ENCODE results near the gene INPPL1. TPM values are rescaled to one million over a fixed set of nuclear protein-coding genes. Genes with fewer than 3 reads are reported as not detected.

Gene INPPL1
- total and polyA plus RNA-seq, 4 donors, result 66.3 to 199 (median 91.6) TPM

Other genes with a start within 250 kb of the INPPL1 start
- gene IL18BP, start 225.9 kb upstream of the INPPL1 start, total RNA-seq, result 10 to 100 TPM in 1 of 2 donors, 1 to 10 TPM in 1; 8.6 to 24.8 TPM
- gene IL18BP, start 225.9 kb upstream of the INPPL1 start, polyA plus RNA-seq, result 10 to 100 TPM; 15.4 to 38.6 TPM
- gene NUMA1, start 144.2 kb upstream of the INPPL1 start, total RNA-seq, result 100 to 1,000 TPM; 161 to 277 TPM
- gene NUMA1, start 144.2 kb upstream of the INPPL1 start, polyA plus RNA-seq, result 100 to 1,000 TPM in 1 of 2 donors, 10 to 100 TPM in 1; 79.9 to 166 TPM
- gene LRRC51, start 143.9 kb upstream of the INPPL1 start, total RNA-seq, result 10 to 100 TPM; 28.7 to 29.6 TPM
- 10 to 100 TPM; 10.4 to 10.9 TPM for gene LRRC51, start 143.9 kb upstream of the INPPL1 start, polyA plus RNA-seq
- 100 to 1,000 TPM in 1 of 2 donors, 10 to 100 TPM in 1; 51.2 to 117 TPM for gene LAMTOR1, start 121.5 kb upstream of the INPPL1 start, total RNA-seq
- 100 to 1,000 TPM; 104 to 231 TPM for gene LAMTOR1, start 121.5 kb upstream of the INPPL1 start, polyA plus RNA-seq
- not detected for gene TOMT, start 118.8 kb upstream of the INPPL1 start, total RNA-seq
- gene TOMT, start 118.8 kb upstream of the INPPL1 start, polyA plus RNA-seq, result not detected
- gene ANAPC15, start 112.1 kb upstream of the INPPL1 start, total RNA-seq, result 10 to 100 TPM; 11.3 to 45.4 TPM
- 10 to 100 TPM; 50.4 to 72.0 TPM for gene ANAPC15, start 112.1 kb upstream of the INPPL1 start, polyA plus RNA-seq
- 1 to 10 TPM; 5.1 to 6.5 TPM for gene FOLR3, start 89.0 kb upstream of the INPPL1 start, total RNA-seq
- gene FOLR3, start 89.0 kb upstream of the INPPL1 start, polyA plus RNA-seq, result 10 to 100 TPM in 1 of 2 donors, 1 to 10 TPM in 1; 1.1 to 14.0 TPM
- gene FOLR1, start 32.6 kb upstream of the INPPL1 start, total RNA-seq, result 100 to 1,000 TPM; 120 to 182 TPM
- 100 to 1,000 TPM in 1 of 2 donors, 10 to 100 TPM in 1; 76.0 to 212 TPM for gene FOLR1, start 32.6 kb upstream of the INPPL1 start, polyA plus RNA-seq
- gene FOLR2, start 8.0 kb upstream of the INPPL1 start, total RNA-seq, result 10 to 100 TPM in 1 of 2 donors, 1 to 10 TPM in 1; 9.3 to 19.7 TPM
- gene FOLR2, start 8.0 kb upstream of the INPPL1 start, polyA plus RNA-seq, result 10 to 100 TPM in 1 of 2 donors, 1 to 10 TPM in 1; 3.2 to 11.2 TPM
- gene PHOX2A, start 19.4 kb downstream of the INPPL1 start, total RNA-seq, result not detected
- not detected for gene PHOX2A, start 19.4 kb downstream of the INPPL1 start, polyA plus RNA-seq
- gene CLPB, start 209.8 kb downstream of the INPPL1 start, total RNA-seq, result 10 to 100 TPM; 14.6 to 33.4 TPM
- 10 to 100 TPM; 12.7 to 13.8 TPM for gene CLPB, start 209.8 kb downstream of the INPPL1 start, polyA plus RNA-seq

Measured in lung (tissue), 4 donors.